IPS-11a (cell line): ENCODE data around the gene CD99L2.
"Not testable (repeated sequence)": the region's sequence is repeated elsewhere in the genome, so short reads cannot be mapped to it uniquely, and the experiment has no call there.

ENCODE experiments used
- H3K4me3 ChIP-seq: one replicate; pipeline ENCODE4 v1.5.1; 2013; ENCODE audit warnings: low read depth, low read length, control low read depth

The CD99L2 gene

DNA sequence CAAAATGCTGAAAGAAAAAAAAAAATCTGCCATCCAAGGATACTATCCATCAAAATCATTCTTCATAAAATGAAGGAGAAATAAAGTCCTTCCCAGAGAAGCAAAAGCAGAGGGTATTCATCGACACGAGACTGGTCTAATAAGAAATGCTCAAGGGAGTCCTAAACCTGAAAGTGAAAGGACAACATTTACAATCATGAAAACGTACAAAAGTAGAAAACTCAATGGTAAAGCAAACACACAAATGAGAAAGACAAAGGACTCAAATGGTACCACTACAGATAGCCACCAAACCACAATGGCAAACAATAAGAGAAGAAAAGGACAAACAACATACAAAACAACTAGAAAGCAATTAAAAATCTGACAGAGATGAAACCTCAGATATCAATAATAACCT is 41.0 kb downstream of the CD99L2 start:
- no peak overlapping the region for H3K4me3 ChIP-seq

DNA sequence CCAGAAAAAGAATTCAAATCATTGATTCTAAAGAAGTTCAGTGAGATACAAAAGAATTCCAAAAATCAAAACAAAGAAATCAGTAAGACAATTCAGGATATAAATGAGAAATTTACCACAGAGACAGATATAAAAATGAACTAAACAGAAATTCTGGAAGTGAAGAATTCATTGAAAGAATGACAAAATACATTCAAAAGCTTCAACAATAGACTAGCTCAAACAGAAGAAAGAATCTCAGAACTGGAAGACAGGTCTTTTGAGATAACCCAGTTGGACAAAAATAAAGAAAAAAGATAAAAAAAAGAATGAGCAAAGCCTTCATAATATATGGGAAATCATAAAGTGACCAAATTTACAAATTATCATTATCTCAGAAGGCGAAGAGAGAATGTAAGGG is 41.7 kb downstream of the CD99L2 start:
- no peak overlapping the region for H3K4me3 ChIP-seq

DNA sequence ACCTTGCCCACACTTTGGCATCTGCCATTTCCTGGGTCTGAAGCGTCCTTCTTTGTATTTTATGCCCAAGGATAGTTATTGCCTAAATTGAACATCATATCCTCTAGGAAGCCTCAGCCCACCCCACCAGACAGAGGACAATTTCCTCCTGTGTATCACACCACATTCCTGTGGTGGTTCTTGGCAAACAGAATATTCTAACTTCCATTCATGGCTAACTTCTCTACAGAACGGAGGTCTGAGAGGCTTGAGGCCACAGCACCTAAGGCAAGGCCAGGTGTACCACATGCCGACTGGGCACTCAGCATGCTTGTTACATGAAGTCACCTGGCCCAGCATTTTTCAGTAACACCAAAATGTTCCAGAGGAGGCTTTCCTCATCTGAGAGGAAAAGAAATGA is 42.4 kb downstream of the CD99L2 start:
- H3K4me3 ChIP-seq = no peak overlapping the region

DNA sequence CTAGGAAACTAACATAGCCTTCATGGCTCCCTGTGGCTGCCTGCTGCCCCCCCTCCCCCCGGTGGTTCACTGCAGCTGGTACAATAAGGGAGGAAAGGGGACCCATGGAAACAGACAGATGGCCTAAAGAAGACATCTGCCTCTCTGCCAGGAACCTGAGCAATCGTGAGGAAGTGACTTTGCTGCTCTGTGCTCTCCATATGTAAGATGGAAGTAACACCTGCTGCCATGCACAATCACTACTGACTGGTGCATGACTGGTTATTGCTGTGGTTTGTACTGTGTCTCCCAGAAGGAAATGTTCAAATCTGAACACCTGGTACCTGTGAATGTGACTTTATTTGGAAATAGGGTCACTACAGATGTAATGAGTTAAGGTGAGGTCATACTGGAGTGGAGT is 43.6 kb downstream of the CD99L2 start:
- no peak overlapping the region for H3K4me3 ChIP-seq

DNA sequence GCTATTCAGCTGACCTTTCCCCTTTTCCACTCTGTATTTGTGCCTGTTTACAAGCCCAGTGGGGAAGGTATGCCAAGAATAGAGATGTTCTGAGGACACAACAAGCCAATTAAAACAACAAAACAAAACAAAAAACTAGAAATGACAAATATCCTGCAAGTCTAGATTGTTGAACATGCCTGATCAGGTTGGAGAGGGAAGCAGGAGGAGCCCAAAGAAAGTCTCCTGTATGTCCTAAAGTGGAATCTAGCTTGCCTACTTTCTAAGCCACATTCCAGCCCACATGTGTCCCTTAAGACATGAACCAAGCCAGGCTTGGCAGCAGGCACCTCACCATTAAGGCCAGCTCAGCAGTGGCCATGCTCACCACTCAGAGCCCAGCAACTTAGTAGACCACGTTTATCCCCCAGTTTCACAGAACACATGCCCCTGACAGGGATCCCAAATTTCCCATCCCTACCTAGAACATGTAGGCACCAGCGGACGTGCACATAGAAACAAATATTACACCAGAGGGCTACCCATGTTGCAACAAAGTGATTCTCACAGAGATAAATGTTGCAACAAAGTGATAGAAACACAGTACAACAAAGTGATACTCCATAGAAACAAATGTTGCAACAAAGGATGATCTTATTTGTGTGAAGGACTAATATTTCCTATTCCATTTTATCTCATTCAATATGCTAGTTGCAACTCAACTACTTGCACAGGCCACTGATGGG is 48.3 kb downstream of the CD99L2 start:
- no peak overlapping the region for H3K4me3 ChIP-seq

GRCh38 chrX:150849486-150849885 is 49.0 kb downstream of the CD99L2 start:
- no peak overlapping the region for H3K4me3 ChIP-seq

GRCh38 chrX:150848914-150849365 is 49.5 kb downstream of the CD99L2 start:
- H3K4me3 ChIP-seq = no peak overlapping the region

DNA sequence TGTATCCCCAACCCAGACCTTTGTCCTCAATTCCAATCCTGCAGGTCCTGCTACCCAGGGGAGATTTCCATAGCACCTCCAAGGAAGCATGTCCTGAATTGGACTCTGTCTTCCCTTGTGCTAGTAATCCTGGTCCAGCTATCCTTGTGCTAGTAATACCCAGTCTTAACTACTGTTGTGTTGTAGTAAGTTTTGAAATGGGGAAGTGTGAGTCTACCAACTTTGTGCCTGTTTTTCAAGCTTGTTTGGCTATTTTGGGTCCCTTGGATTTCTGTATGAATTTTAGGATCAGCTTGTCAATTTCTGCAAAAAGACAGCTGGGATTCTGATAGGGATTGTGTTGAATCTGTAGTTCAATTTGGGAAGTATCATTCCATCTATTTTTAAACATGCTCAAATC is 51.4 kb downstream of the CD99L2 start:
- no peak overlapping the region for H3K4me3 ChIP-seq

DNA sequence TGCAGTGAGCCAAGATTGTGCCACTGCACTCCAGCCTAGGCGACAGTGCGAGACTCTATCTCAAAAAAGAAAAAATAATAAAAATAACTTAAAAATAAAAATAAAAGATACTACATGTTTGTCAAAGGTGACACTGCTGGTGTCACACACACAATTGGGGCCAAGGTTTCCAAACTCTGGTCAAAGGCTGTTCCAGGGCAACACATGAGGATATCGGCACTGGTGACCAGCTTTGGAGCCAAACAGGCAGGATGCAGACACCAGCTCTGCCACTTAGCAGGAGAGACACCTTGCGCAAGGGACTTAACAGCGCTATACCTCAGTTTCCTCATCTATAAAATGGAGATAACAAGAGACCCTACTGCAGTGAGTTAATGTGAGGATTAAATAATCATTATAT is 52.3 kb downstream of the CD99L2 start:
- no peak overlapping the region for H3K4me3 ChIP-seq

- H3K4me3 ChIP-seq = no peak overlapping the region
Measured at GRCh38 chrX:150845091-150845490, 53.4 kb downstream of the CD99L2 start.

- no peak overlapping the region for H3K4me3 ChIP-seq
Measured at GRCh38 chrX:150844016-150844415, 54.5 kb downstream of the CD99L2 start.

GRCh38 chrX:150842198-150842685 is 56.2 kb downstream of the CD99L2 start:
- no peak overlapping the region for H3K4me3 ChIP-seq

DNA sequence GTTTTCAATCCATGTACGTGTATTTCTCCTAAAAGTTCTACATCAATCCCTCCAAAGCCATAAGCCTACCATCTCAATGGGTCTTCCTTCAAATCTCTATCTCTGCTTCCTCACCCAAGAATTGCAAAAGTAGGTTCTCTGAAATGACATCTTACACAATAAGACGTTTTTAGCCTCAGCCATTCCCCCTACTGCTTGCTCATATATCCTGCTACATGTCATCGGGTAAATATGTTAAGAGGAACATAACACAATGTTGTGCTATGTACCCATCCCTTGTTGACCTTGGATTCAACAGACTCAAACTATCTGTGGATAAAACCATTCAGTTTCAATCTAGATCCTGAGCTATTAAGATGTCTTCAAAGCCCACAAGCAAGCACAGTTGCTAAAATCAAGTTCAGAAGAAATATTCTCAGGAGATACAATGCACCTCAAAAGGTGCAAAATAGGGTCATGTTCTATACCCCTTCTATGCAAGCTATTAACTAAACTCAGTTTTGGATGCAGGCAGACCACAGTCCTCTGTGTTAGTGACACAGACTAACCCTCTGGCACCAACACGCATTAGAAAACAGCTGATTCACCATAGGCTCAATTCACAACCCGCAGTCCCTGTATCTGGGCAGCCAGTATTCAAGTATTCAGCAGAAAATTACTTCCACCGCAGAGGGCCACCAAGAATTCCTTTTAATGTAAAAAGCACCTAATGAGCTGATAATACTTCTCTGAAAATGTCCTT is 56.8 kb downstream of the CD99L2 start:
- H3K4me3 ChIP-seq = no peak overlapping the region

DNA sequence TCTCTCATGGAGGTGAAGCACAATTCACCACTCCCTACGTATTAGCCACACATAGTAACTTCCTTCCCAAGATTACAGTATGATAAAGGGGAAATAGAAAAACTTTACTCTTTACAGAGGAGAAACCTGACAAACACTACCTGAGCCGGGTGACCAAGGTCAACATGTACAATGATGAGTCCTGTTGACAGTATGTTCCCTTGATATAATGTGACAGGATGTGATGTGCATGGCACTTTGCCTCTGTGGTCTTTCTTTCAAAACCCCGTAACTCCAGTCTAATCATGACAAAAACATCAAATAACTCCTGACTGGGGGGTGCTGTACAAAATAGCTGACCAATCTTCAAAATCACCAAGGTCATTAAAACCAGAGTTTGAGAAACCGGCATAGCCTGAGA is 60.6 kb downstream of the CD99L2 start:
- no peak overlapping the region for H3K4me3 ChIP-seq

GRCh38 chrX:150834695-150835094 is 63.8 kb downstream of the CD99L2 start:
- no peak overlapping the region for H3K4me3 ChIP-seq

DNA sequence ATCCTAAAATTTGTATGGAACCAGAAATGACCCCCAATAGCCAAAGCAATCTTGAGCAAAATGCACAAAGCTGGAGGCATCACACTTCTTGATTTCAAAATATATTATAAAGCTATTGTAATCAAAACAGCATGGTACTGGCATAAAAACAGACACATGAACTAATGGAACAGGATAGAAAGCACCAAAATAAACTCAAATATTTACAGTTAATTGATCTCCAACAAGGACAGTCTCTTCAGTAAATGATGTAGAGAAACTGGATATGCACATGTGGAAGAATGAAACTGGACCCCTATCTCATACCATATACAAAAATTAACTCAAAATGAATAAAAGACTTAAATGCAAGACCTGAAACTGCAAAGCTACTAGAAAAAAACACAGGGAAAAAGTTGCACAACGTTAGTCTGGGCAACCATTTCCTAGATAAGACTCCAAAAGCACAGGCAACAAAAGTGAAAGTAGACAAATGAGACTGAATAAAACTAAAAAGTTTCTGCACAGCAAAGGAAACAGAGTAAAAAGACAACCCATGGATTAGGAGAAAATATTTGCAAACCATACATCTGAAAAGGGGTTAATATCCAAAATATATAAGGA is 64.9 kb downstream of the CD99L2 start:
- H3K4me3 ChIP-seq = no peak overlapping the region

DNA sequence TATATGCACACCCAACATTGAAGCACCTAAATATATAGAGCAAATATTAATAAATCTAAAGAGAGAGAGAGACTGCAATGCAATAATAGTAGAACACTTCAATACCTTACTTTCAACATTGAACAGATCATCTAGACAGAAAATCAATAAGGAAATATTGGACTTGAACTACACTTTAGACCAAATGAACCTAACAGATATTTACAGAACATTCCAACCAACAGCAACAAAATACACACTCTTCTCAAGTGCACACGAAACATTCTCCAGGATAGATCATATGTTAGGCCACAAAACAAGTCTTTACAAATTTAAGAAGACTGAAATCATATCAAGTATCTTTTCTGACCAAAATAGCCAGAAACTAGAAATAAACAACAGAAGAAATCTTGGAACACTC is 66.6 kb downstream of the CD99L2 start:
- H3K4me3 ChIP-seq = no peak overlapping the region

- no peak overlapping the region for H3K4me3 ChIP-seq
Measured at GRCh38 chrX:150828785-150829184, 69.7 kb downstream of the CD99L2 start.

GRCh38 chrX:150824352-150824751 is 74.1 kb downstream of the CD99L2 start:
- H3K4me3 ChIP-seq = not testable (repeated sequence)

- H3K4me3 ChIP-seq = not testable (repeated sequence)
Measured at GRCh38 chrX:150823826-150824225, 74.6 kb downstream of the CD99L2 start.

DNA sequence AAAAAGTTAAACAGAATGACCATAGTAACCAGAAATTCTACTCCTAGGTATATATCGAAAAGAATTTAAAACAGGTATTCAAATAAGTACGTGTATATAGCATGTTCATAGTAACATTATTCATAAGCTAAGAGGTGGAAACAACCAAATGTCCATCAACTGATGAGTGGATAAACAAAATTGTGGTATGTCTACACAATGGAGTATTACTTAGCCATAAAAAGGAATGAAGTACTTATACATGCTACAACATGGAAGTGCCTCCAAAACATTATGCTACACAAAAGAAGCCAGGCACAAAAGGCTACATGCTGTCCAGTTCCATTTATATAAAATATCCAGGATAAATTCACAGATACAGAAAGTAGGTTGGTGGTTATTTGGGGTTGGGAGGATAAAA is 76.5 kb downstream of the CD99L2 start:
- no peak overlapping the region for H3K4me3 ChIP-seq

DNA sequence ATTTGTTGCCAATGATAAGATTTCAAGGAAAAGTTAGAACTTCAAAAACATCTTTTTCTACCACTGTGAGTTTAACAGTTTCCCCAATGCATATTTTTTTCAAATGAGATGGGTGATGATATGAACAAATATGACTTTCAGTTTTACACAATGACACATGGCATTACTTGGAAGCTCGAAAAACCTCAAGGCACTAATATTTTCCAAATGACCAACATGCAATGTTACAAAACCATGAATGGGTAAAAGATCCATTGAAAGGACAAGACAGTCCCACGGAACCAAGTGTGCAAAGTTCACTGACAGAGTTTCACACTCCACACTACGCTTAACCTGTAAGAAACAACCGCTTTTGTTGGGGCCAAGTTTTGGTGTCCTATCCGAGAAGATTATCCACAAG is 84.5 kb downstream of the CD99L2 start:
- H3K4me3 ChIP-seq = no peak overlapping the region
